HG03460 (cell line): ENCODE data around the gene JAZF1.
"Not testable (repeated sequence)": the region's sequence is repeated elsewhere in the genome, so short reads cannot be mapped to it uniquely, and the experiment has no call there.

Source experiments
- ATAC-seq: cut with Tn5 transposase; IDR thresholded peaks from one replicate; pipeline ENCODE4 v1.9.1; 2021; ENCODE audit not compliant: unreplicated experiment

JAZF1 gene

GRCh38 chr7:27856703-27857485 is 323.7 kb downstream of the JAZF1 start:
- ATAC-seq, result not testable (repeated sequence)

- ATAC-seq, result no peak
Observed at GRCh38 chr7:27850531-27850930, 330.1 kb downstream of the JAZF1 start.

- ATAC-seq, result no peak
Observed at GRCh38 chr7:27846388-27846787, 334.2 kb downstream of the JAZF1 start.

GRCh38 chr7:27843584-27844305 is 336.9 kb downstream of the JAZF1 start:
- ATAC-seq, result no peak

GRCh38 chr7:27842851-27843250 is 337.7 kb downstream of the JAZF1 start:
- no peak for ATAC-seq

- no peak for ATAC-seq
Observed at GRCh38 chr7:27842094-27842692, 338.4 kb downstream of the JAZF1 start.

GRCh38 chr7:27840760-27841364 is 339.7 kb downstream of the JAZF1 start:
- ATAC-seq, result no peak

- no peak for ATAC-seq
Observed at GRCh38 chr7:27840313-27840712, 340.3 kb downstream of the JAZF1 start.

- ATAC-seq, result no peak
Observed at GRCh38 chr7:27839099-27839498, 341.5 kb downstream of the JAZF1 start.

- ATAC-seq, result no peak
Observed at GRCh38 chr7:27836536-27836935, 344.1 kb downstream of the JAZF1 start.

GRCh38 chr7:27835376-27835775 is 345.2 kb downstream of the JAZF1 start:
- ATAC-seq, result no peak

- ATAC-seq, result no peak
Observed at GRCh38 chr7:27834179-27834921, 346.2 kb downstream of the JAZF1 start.

GRCh38 chr7:27826357-27826756 is 354.2 kb downstream of the JAZF1 start:
- ATAC-seq, result no peak

- no peak for ATAC-seq
Observed at GRCh38 chr7:27825891-27826290, 354.7 kb downstream of the JAZF1 start.

GRCh38 chr7:27822245-27822644 is 358.4 kb downstream of the JAZF1 start:
- no peak for ATAC-seq

GRCh38 chr7:27812706-27813105 is 367.9 kb downstream of the JAZF1 start:
- no peak for ATAC-seq

- no peak for ATAC-seq
Observed at GRCh38 chr7:27810186-27810585, 370.4 kb downstream of the JAZF1 start.

GRCh38 chr7:27808626-27809025 is 372.0 kb downstream of the JAZF1 start:
- ATAC-seq, result no peak

- no peak for ATAC-seq
Observed at GRCh38 chr7:27804139-27804538, 376.5 kb downstream of the JAZF1 start.

GRCh38 chr7:27802999-27803398 is 377.6 kb downstream of the JAZF1 start:
- ATAC-seq, result no peak

GRCh38 chr7:27799212-27799611 is 381.4 kb downstream of the JAZF1 start:
- ATAC-seq, result no peak
